GM12873 (cell line): ENCODE results near the gene GRIK3.

Experiments
- TF ChIP-seq, protein P1 (sequence below): IDR thresholded peaks from 2 replicates; pipeline ENCODE4 v1.5.1; 2012; ENCODE audit warnings: low read depth, mild to moderate bottlenecking, moderate library complexity, low read length, control low read depth; ENCODE audit not compliant: insufficient read depth; ENCODE audit errors: missing control alignments

GRIK3 gene

DNA sequence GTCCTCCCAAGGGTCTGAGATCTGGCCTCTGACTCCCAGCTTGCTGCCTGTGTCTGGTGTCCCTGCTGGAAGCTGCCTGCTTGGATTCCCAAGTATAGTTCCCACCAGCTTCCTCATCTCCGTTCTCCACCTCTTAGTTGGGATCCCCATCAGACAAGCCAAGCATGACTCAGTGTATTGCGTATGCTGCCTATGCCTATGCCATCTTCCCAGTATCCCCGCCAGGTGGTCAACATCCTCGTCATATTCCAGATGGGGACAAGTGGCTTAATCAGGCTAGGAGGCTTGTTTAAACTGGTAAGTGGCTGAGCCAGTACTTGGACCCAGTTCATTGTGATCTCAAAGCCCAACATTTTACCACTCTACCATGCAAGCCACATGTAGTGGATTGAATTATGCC, 204.4 kb downstream of the GRIK3 start:
- TF ChIP-seq, protein P1, sequence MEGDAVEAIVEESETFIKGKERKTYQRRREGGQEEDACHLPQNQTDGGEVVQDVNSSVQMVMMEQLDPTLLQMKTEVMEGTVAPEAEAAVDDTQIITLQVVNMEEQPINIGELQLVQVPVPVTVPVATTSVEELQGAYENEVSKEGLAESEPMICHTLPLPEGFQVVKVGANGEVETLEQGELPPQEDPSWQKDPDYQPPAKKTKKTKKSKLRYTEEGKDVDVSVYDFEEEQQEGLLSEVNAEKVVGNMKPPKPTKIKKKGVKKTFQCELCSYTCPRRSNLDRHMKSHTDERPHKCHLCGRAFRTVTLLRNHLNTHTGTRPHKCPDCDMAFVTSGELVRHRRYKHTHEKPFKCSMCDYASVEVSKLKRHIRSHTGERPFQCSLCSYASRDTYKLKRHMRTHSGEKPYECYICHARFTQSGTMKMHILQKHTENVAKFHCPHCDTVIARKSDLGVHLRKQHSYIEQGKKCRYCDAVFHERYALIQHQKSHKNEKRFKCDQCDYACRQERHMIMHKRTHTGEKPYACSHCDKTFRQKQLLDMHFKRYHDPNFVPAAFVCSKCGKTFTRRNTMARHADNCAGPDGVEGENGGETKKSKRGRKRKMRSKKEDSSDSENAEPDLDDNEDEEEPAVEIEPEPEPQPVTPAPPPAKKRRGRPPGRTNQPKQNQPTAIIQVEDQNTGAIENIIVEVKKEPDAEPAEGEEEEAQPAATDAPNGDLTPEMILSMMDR = no peak

DNA sequence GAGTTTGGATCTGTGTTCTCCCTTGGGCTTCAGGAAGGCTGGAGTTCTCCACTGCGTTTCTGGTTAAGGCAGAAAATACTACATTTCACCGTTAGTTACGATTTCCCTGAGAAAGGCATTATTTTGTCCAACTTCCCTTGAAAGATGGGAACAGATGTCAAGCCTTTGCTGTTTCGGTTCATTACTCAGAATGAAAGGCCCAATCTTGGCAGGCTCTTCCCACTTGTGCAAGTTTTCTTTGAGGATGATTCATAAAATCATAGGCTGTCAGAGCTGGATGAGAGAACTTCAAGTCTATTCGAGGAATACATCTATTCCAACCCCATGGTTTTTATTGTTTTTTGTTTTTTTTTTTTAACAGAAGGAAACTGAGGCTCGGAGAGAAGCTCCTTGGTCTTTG, 205.2 kb downstream of the GRIK3 start:
- TF ChIP-seq, protein P1 = no peak

DNA sequence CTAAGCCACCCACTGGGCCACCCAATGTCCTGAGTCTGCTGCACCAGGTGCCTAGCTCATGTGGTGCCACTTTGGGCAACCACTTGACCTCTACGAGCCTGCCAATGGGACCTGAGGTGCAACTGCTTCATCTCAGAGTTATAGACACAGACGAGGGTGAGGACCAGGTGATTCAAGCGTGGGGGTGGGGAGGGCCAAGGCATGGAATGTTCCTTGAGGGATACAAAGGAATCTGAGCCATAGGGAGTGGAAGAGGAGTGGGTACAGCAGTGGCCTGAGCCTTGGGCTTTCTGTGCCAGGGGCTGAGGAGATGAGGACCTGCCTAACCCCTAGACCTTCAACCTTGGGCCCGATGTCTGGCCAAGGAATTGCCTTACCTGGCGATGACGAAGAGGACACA, 209.1 kb downstream of the GRIK3 start:
- TF ChIP-seq, protein P1 = no peak

DNA sequence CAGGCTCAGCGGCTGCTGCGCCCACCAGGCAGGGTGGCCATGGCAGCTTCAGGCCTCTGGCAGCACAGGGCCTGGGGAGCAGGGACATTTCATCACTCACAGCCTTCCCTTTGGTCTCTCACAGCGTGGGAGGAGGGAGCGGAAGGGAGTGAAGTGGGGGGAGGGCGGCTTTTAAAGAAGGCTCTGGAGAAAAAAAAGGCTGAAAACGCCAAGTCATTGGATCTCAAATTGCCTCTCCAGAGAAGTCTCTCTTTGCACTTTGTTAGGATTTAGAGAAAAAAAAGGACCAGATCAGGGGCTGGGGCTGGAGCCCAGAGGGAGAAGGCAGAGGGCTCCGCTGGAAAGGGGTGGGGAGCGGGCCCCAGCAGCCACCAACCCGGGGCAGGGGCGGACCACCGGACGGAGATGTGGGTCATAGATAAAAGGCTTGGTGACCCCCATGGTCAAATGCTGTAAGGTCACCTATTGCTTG, 209.9 kb downstream of the GRIK3 start:
- TF ChIP-seq, protein P1 = no peak

DNA sequence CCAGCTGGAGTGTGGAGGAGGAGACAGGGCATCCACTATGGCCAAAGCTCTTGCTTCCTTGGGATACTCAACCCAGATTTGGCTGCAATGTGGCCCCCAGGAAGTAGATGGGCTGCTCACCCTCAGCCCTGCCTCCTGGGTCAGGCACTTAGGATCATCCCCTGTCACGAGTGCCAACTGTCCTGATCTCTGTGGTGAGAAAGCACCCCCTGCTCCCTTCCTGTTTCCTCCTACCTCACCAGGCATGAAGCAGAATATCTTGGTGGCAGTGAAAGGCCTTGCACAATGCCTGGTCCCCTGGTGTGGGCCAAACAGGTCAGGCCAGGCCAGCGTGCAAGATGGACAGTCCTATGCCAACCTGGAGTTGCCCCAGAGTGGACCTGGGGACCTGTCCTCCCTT, 211.7 kb downstream of the GRIK3 start:
- TF ChIP-seq, protein P1 = no peak

DNA sequence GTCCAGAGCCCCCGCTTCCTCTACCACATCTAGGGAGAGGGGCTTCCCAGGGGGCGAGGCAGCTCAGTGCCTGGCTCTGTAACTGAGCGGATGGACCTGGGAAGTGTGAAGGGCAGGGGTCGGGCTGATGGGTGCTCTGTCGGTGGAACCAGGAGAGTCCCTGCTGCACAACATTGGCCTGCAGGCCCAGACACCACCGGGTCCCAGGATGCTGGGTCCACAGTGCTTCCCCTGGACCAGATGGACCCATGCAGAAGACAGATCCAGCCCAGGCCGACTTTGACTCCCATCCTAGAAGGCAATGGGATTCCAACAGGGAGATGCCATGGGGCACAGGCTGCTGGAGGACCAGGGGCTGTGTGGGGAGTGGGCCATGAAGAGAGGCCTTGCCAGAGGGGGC, 212.9 kb downstream of the GRIK3 start:
- TF ChIP-seq, protein P1 = no peak

DNA sequence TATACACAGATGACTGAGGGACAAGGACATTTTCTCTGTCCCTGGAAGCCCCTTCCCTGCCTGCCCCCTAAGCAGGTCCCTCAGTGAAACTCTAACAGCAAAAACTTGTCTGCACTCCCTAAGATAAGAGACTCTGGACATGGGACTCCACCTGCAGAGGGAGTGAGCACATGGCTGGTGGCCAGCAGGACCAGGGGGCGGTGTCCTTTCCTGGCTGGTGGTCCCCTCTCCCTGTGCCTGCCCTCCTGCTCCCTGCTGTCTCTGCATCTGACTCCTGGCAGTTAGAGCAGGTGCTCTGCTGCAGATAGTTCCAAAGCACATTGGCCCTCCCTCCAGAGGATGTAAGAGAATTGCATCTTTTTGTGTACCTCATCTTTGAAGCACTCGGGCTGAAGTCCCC, 215.5 kb downstream of the GRIK3 start:
- TF ChIP-seq, protein P1 = no peak
